Erythroblast (primary cell): ENCODE measurements around the gene SGSM1.

Experiments
- GATA1 ChIP-seq: IDR thresholded peaks from 2 replicates; pipeline ENCODE4 v1.6.1; 2011; ENCODE audit warnings: low read depth, mild to moderate bottlenecking, control low read depth, low read length, moderate library complexity
- POLR2A ChIP-seq: IDR thresholded peaks from 2 replicates; pipeline ENCODE4 v1.6.1; 2011; ENCODE audit warnings: mild to moderate bottlenecking, low read length

DNA sequence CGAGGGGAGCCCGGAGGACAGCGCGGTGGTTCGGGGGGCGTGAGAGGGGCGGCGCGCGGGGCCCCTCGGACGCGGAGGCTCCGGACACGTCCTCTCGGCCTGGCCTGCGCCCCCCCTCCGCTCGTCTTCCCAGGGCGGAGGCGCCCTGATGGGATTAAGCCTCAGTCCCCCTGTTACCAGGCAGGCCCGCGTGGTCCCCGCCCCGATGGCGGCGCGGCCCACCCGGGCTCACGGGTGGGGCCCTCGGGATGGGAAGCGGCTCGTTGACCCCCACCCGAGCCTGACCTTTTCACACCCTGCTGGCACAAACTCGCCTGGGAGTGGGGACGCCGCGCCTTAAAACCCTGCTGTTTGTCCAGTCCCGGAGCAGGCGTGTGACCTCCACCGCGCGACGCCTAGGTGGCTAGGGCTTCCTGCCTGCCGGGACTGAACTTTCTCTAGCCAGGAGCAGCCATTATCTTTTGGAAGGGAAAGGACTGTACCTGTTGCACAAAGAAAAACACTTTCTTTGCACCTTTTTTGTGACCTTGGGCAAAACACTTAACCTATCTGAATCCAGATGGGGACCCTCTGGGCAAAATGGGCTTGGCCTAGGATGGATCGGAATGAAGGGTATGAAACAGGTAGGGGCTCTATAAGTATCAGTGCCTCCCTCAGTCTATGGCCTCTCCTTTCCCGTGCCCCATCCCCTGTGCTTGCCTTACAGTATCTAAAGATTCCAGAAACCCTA is 147.5 kb downstream of the SGSM1 start:
- TF ChIP-seq POLR2A (no peak), GATA1 (no peak)
